ENCODE measurements around the gene SLC9A1. TPM values are rescaled to one million over a fixed set of nuclear protein-coding genes. Genes with fewer than 3 reads are reported as not detected.

SLC9A1 gene
- total RNA-seq, 1 donor from 2014 or later: 28.8 TPM

DNA sequence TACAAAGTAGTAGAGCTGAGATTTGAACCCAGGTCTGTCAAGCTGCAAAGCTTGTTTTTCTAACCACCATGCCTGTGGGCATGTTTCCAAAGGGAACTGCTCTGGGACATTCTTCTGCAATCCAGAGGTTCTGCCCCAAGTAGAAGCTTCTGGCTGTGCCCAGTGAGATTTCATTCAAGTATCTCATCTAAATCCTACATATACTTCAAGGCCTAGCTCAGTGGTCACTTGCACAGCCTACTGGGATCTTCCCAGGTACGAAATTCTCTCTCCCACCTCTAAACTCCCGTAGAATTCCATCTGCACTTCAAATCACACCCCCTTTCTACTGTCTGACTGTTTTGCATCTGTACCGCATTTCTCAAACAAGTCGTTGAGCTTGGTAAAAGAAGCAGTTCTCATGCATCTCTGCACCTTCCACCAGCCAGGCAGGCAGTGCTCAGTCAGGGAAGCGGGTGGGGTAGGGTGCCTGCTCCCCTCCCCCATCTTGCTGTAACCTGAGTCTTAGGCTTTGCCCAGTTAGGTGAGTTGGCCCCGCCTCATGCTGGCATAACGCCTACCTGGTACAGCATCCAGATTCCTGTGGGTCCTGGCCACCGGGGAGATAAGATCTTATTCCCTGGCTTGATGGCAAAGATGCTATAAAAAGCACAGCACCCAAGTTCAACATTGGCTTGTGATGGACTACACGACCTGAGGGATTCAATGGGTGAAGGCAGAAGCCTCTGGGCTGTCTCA is 13.5 kb downstream of the SLC9A1 start:
- H3K4me1 Mint-ChIP-seq (ENCODE audit: unreplicated experiment): peaks cover 74% of the 10 kb centered on the region
- H3K36me3 Mint-ChIP-seq: peaks cover 5% of the 10 kb centered on the region
- H3K27ac Mint-ChIP-seq: peak overlapping the region; percentile 88
- no peak for TF ChIP-seq CTCF (conservative IDR thresholded peaks at IDR 0.05)
- no peaks in the 10 kb centered on the region for H3K9me3 Mint-ChIP-seq
- DNase-seq (ENCODE audit: extremely low spot score, unreplicated experiment): no peak
- H3K4me3 Mint-ChIP-seq: no peak overlapping the region
- H3K27me3 Mint-ChIP-seq: no peaks in the 10 kb centered on the region

DNA sequence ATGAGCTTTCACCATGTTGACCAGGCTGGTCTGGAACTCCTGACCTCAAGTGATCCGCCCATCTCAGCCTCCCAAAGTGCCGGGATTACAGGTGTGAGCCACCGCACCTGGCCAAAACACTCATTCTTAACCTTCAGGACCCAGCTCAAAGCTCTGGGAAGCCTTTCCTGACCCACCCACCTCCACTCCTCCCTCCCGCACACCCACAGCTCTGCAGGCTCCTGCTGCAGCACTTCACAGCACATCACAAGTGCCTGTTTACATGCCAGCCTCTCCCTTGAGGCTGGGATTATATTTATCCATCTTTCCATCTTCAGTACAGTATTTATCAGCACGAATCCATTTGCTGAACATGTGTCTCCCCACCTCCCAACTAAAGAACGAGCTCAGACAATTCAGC is 14.9 kb downstream of the SLC9A1 start:
- peaks cover 62% of the 10 kb centered on the region for H3K4me1 Mint-ChIP-seq (ENCODE audit: unreplicated experiment)
- H3K27ac Mint-ChIP-seq: peak overlapping the region; percentile 17
- no peak overlapping the region for H3K4me3 Mint-ChIP-seq

DNA sequence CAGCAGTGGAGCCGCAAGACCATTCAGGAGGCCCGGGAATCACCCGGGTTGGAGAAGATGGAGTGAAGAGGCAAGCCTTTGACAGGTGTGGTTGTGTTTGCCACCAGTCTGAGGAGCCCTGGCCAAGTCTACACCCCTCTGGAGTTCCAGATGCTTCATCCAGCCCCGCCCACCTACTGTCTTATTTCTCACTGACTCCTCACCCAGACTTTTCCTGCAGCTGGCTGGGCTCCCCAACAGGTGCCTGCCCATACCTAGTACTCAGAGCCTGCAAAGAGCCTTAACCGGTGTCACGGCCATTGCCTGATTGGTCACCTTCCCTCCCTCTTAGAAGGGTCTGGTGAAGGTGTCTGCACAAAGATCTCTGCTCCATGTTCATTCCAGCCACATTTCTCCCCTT is 16.0 kb downstream of the SLC9A1 start:
- no peak for DNase-seq (ENCODE audit: extremely low spot score, unreplicated experiment)
- Mint-ChIP-seq H3K27me3 (no peaks in the 10 kb centered on the region), H3K4me1 (ENCODE audit: unreplicated experiment) (peaks cover 59% of the 10 kb centered on the region), H3K9me3 (no peaks in the 10 kb centered on the region), H3K4me3 (peak overlapping the region; percentile 34), H3K27ac (peak overlapping the region; percentile 73), H3K36me3 (peaks cover 3% of the 10 kb centered on the region)
- TF ChIP-seq CTCF (conservative IDR thresholded peaks at IDR 0.05): no peak

More for the DNA sequence above, 14.9 kb downstream of the SLC9A1 start:
- Mint-ChIP-seq H3K27me3 (no peaks in the 10 kb centered on the region), H3K36me3 (peaks cover under 1% of the 10 kb centered on the region), H3K9me3 (no peaks in the 10 kb centered on the region)
- TF ChIP-seq CTCF (conservative IDR thresholded peaks at IDR 0.05): no peak
- no peak for DNase-seq (ENCODE audit: extremely low spot score, unreplicated experiment)

DNA sequence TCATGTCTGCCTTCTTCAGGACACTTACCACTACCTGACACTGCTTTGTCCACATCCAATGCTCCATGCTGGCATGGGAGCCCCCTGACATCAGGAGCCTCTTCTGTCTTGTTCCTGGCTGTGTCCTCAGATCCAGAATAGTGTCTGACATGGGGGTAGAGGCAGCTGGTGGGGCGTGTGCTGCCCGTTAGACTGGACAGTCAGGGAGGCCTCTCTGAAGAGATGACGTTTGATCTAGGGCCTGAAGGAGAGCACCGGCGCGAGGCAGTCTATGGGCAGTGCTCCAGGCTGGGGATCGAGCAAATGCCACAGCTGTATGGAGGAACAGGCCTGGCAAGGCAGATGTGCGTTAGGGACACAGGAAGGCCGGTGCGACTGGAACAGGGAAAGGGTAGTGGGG is 16.6 kb downstream of the SLC9A1 start:
- Mint-ChIP-seq H3K4me3 (peak overlapping the region; percentile 61), H3K4me1 (ENCODE audit: unreplicated experiment) (peaks cover 58% of the 10 kb centered on the region), H3K27ac (peak overlapping the region; percentile 73), H3K9me3 (no peaks in the 10 kb centered on the region), H3K27me3 (no peaks in the 10 kb centered on the region), H3K36me3 (peaks cover 3% of the 10 kb centered on the region)
- DNase-seq (ENCODE audit: extremely low spot score, unreplicated experiment): no peak
- TF ChIP-seq CTCF (conservative IDR thresholded peaks at IDR 0.05): no peak

DNA sequence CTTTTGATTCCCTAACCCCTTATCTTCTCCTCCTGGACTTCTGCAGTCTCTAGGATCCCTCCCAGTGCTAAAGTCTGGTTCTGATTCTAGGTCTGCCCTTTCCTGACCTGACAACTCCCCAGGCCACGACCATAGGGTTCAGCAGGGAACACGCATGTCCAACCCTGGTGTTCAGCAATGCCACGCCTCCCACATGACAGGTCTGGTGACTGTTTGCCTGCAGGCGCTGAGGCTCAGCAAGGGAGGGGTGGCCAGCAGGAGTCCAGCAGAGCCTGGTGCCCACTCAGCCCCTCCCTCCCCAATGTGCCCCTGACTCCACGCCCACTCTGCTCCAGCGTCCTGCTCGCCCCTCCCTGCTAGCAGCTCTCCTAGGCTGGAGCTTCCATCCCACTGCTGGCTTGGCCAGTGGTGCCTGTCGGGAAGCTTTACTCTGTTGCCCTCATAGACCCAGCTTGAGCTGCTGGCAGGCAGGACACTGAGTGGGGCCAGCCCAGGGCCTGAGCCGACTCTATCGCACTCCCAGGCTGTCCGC is 17.3 kb downstream of the SLC9A1 start:
- H3K27me3 Mint-ChIP-seq: no peaks in the 10 kb centered on the region
- DNase-seq (ENCODE audit: extremely low spot score, unreplicated experiment): no peak
- H3K4me3 Mint-ChIP-seq: peak overlapping the region; percentile 61
- peaks cover 3% of the 10 kb centered on the region for H3K36me3 Mint-ChIP-seq
- peaks cover 50% of the 10 kb centered on the region for H3K4me1 Mint-ChIP-seq (ENCODE audit: unreplicated experiment)
- H3K27ac Mint-ChIP-seq: peak overlapping the region; percentile 73
- TF ChIP-seq CTCF (conservative IDR thresholded peaks at IDR 0.05): no peak
- H3K9me3 Mint-ChIP-seq: no peaks in the 10 kb centered on the region
